K562 (cell line): ENCODE measurements around the gene CORT. TPM values are rescaled to one million over a fixed set of nuclear protein-coding genes. Genes with fewer than 3 reads are reported as not detected.
A peak's percentile ranks its signal among the peaks of the same experiment; 100 is the strongest.

ENCODE experiments used
- ADNP ChIP-seq: fragments of 200-800 bp; sonication (Bioruptor generic); IDR thresholded peaks from 2 replicates; pipeline ENCODE4 v1.6.1; 2016; ENCODE audit warnings: missing genetic modification characterization, missing compliant biosample characterization
- AFF4 ChIP-seq: sonication (generic); formaldehyde crosslinking; IDR thresholded peaks from 2 replicates; pipeline ENCODE4 v1.8.0; 2023; ENCODE audit warnings: mild to moderate bottlenecking, missing genetic modification reagents
- BMI1 ChIP-seq: fragments of 150-350 bp; IDR thresholded peaks from 2 replicates; pipeline ENCODE4 v1.6.1; 2014; ENCODE audit warnings: low read length
- CTCF ChIP-seq, 3 experiments: IDR thresholded peaks in 2 of 3; conservative IDR thresholded peaks in 1 of 3; 2 replicates each; pipeline ENCODE4 v1.5.1; 2011 to 2012; ENCODE audit warnings: low read length in 3 of 3, mild to moderate bottlenecking in 3 of 3, control low read depth in 2 of 3, improper control_type of control experiment in 1 of 3, inconsistent platforms in 1 of 3, low read depth in 1 of 3, mixed read lengths in 1 of 3, moderate library complexity in 1 of 3; ENCODE audit not compliant: insufficient read depth in 2 of 3
- GMEB1 ChIP-seq: fragments of 250-450 bp; sonication (Bioruptor Pico); IDR thresholded peaks from 2 replicates; pipeline ENCODE4 v1.4.0; 2020; ENCODE audit warnings: mild to moderate bottlenecking
- HNRNPUL1 ChIP-seq: fragments of 200-400 bp; formaldehyde crosslinking; IDR thresholded peaks from 2 replicates; pipeline ENCODE4 v1.6.1; 2017; ENCODE audit warnings: low read length
- KDM1A ChIP-seq, 2 experiments: fragments of 450-650 bp; IDR thresholded peaks; 2 replicates each; pipeline ENCODE4 v1.6.1; 2016; ENCODE audit warnings: mild to moderate bottlenecking in 2 of 2
- POLR3A ChIP-seq: IDR thresholded peaks from 2 replicates; pipeline ENCODE4 v1.6.1; 2011; ENCODE audit warnings: borderline replicate concordance, mild to moderate bottlenecking, moderate library complexity; ENCODE audit not compliant: insufficient read length, insufficient read depth; ENCODE audit errors: extremely low read depth
- RHOXF2B ChIP-seq: fragments of 250-450 bp; sonication (Bioruptor Pico); conservative IDR thresholded peaks from 2 replicates; pipeline ENCODE4 v1.5.1; 2021
- STAT5A ChIP-seq: IDR thresholded peaks from 2 replicates; pipeline ENCODE4 v1.6.1; 2012; ENCODE audit warnings: low read length, inconsistent platforms, borderline replicate concordance
- TBP ChIP-seq: optimal IDR thresholded peaks from 2 replicates; pipeline ENCODE3; 2011; ENCODE audit warnings: low read depth, low read length, improper control_type of control experiment
- ZBTB7A ChIP-seq: IDR thresholded peaks from 2 replicates; pipeline ENCODE4 v1.6.1; 2011; ENCODE audit warnings: low read depth, mild to moderate bottlenecking, low read length, moderate library complexity, borderline replicate concordance; ENCODE audit not compliant: control insufficient read depth
- ZNF263 ChIP-seq: sonication (generic); formaldehyde crosslinking; IDR thresholded peaks from 2 replicates; pipeline ENCODE4 v1.8.0; 2022; ENCODE audit warnings: mild to moderate bottlenecking, missing genetic modification reagents, borderline replicate concordance
- polyA plus RNA-seq, 8 experiments: library from polyadenylated mRNA; depleted of rRNA in 4 of 8; stranded (reverse) in 5 of 8; unstranded in 3 of 8; fragments of >200 nt; fragmentation: Nextera tagmentation in 2 of 8; fragmentation: Illumina TruSeq in 1 of 8; extraction: Ambion mirVana in 2 of 8; extraction: Trizol in 1 of 8; gene quantifications; 2 replicates each; pipeline versions ENCODE4 v1.2.1 to v1.2.3, GENCODE V29; 2011 to 2014; ENCODE audit warnings: inconsistent platforms in 1 of 8, missing spikeins in 1 of 8
- total RNA-seq, 7 experiments: library from RNA; depleted of rRNA in 6 of 7; stranded (reverse); fragments of >200 nt in 6 of 7; fragmentation: Illumina TruSeq in 2 of 7; extraction: Trizol in 2 of 7; gene quantifications; 2 replicates each; pipeline versions ENCODE4 v1.2.1 to v1.2.3, GENCODE V29; 2011 to 2021; ENCODE audit warnings: low replicate concordance in 1 of 7

CORT gene
- total and polyA plus RNA-seq, 9 of the 15 experiments (the other 6 are each of a cell fraction or from before 2014, with no cell fraction given): 0.08 to 0.54 (median 0.13) TPM; not detected in 5

GRCh38 chr1:10430216-10431069 lies 19.4 kb upstream of the CORT start, which contains the start of gene CENPS (continued):
- peak; percentile 30 for TF ChIP-seq TBP
- TF ChIP-seq ZBTB7A: peak; percentile 95
- peak; percentile 22; the same call in 1 of the 2 replicates for TF ChIP-seq ZNF263 (CRISPR knock-in tag)
- peak; percentile 62 for TF ChIP-seq BMI1
- TF ChIP-seq ADNP (tag): no peak
- peak; percentile 96 to 97 (median 97) for TF ChIP-seq CTCF (IDR thresholded peaks at IDR 0.05 in 2 of 3, conservative IDR thresholded peaks at IDR 0.05 in 1 of 3; ENCODE audit: insufficient read depth in 2 of 3, low read depth in 1 of 3, low read length in 3 of 3)
- peak; percentile 81 for TF ChIP-seq GMEB1 (CRISPR knock-in tag)
- no peak for TF ChIP-seq RHOXF2B (CRISPR knock-in tag)
- TF ChIP-seq AFF4 (CRISPR knock-in tag): peak; percentile 67; the same call in 1 of the 2 replicates
- no peak for TF ChIP-seq HNRNPUL1
- TF ChIP-seq POLR3A: no peak
- TF ChIP-seq KDM1A (IDR thresholded peaks at IDR 0.05): no peak; a peak in 1 of 4 replicates
- no peak; the same call in 1 of the 2 replicates for TF ChIP-seq STAT5A
